D721Med (cell line): Measurements from ENCODE around the gene GSG1L.

Source experiments
- DNase-seq: peaks from one replicate; pipeline ENCODE4 v3.0.0; 2011; ENCODE audit warnings: low spot score; ENCODE audit not compliant: insufficient read length
- FAIRE-seq: peaks from 2 replicates; lab custom pipeline; 2011; peaks lifted over from hg19 to GRCh38; lab: Jason Lieb, UNC
- TF ChIP-seq, protein P1 (sequence below): IDR thresholded peaks from 2 replicates; pipeline ENCODE4 v1.5.1; 2012; ENCODE audit warnings: mild to moderate bottlenecking, control low read depth; ENCODE audit not compliant: insufficient read depth; ENCODE audit errors: missing control alignments

Gene GSG1L

DNA sequence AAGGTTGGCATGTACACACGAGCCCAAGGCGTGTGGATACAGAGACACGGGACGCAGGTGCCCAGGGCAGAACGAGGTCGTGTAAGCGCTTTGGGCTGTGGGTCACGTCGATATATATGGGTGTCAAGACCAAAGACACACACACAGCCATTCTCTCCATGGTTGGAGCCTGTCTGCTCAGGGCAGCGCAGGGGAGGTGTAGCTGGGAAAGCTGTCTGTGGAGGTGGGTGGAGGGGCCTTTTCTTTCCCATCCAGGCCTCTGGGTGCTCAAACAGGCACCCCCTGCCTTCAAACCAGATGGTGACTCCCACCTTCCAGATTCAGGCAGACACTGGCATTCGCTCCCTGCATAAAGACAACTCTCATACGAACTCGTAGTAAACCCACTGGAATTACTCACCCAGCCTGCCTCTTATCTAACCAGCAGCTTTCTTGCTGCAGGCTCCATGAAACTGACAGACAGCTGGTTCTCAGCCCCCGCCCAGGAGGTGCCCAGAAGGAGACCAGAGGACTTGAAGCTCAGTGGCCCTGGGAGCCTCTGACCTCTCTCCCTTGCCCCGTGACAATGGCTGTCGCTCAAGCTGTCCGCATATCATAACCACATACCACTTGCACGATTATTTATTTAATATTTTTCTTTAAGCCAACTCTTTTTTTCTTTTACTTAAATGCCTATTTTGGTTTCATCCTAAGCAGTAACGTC is 276.4 kb downstream of the GSG1L start:
- FAIRE-seq, result no peak
- no peak for DNase-seq
- TF ChIP-seq, protein P1, sequence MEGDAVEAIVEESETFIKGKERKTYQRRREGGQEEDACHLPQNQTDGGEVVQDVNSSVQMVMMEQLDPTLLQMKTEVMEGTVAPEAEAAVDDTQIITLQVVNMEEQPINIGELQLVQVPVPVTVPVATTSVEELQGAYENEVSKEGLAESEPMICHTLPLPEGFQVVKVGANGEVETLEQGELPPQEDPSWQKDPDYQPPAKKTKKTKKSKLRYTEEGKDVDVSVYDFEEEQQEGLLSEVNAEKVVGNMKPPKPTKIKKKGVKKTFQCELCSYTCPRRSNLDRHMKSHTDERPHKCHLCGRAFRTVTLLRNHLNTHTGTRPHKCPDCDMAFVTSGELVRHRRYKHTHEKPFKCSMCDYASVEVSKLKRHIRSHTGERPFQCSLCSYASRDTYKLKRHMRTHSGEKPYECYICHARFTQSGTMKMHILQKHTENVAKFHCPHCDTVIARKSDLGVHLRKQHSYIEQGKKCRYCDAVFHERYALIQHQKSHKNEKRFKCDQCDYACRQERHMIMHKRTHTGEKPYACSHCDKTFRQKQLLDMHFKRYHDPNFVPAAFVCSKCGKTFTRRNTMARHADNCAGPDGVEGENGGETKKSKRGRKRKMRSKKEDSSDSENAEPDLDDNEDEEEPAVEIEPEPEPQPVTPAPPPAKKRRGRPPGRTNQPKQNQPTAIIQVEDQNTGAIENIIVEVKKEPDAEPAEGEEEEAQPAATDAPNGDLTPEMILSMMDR, result no peak

DNA sequence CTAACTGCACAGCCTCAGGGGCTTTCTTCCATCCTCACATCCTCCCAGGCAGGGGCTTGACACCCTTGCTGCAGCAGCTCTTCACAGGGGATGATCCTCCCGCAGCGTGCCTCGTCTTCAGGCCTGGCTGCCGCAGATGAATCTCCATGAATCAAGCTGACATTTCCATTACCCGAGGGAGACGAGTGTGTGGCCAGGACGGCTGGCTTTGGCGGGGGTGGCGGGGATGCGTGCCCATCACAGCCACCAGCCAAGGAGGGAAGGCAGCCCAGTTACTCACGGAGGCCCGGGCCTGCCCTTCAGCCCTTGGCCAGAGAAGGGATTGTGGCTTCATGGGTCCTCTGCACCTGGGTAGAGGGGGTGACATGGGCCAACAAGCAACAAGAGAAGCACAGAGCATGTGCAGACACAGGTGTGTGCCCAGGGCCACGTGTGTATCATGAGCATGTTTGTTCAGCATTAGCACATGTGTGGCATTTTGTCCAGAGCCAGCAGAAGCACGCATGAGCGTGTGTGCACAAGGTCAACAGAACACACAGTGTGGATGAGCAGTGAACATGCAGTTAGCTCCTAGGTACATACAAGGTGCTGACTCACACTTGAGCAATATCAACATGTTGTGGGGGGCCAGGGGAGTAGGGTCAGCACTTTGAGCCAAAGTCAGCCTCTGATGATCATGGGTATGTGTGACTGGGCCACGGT is 277.1 kb downstream of the GSG1L start:
- FAIRE-seq, result no peak

DNA sequence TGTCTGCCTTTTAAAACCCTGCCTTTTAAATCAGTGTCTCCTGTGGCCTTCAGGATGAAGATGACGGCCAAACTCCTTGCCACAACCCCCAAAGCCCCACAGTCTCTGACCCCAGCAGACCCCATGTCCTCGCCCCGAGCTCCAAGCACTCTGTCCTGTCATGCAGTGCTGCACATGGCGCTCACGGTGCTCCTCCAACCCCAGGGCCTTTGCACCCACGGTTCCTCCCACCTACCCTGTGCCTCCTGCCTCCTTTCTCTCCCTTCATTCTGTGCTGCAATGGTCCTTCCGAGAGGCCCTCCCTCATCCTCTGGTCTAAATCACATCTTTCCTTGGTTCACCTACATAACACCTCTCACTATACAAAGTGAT is 278.2 kb downstream of the GSG1L start:
- TF ChIP-seq, protein P1, result no peak
- FAIRE-seq (no peak), DNase-seq (no peak)

More for the DNA sequence above, 277.1 kb downstream of the GSG1L start:
- DNase-seq, result no peak
- TF ChIP-seq, protein P1, result no peak

DNA sequence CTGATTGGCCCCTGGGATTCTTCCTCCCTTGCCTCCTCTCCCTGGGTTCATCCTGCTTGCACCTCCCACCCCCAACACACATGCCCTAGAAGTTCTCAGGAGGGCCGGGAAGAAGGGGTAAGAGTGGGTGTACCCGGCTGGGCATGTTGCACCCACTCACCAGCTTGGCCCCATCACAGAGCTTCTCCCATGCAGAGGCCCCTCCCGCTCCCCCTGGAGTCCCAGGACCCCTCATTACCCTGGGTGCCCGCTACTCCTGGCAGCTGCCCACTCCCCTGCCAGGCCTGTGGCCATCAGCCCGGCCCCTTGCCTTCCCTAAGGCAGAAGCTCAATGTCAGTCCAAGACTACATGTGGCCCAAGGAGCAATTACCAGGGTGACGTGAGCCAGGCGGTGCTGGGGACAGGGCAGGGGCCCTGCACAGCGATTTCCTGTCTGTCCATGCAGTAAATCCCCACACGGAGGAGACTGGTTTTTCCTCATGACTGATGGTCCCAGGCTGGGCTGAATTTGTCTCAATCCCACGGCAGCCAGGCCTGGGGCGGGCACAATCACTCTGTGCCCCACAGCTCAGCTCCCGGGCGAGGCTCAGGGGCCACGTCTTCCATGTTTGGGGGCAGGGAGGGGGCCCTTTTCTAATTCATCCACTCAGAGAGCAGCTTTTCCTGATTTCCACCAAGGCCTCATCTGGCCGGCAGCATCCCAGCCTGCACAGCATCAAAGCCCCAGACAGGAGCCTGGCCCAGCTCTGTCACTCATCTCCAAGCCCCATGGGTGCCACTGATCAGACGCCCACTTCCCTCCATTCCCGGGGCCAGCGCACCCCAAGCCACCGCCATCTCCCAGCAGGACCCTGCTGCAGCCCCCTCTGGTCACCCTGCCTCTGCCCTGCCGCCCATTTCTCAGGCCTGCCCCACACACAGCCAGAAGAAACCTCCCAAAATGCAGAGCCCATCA is 278.9 kb downstream of the GSG1L start:
- no peak for DNase-seq
- FAIRE-seq, result no peak
- TF ChIP-seq, protein P1, result no peak

DNA sequence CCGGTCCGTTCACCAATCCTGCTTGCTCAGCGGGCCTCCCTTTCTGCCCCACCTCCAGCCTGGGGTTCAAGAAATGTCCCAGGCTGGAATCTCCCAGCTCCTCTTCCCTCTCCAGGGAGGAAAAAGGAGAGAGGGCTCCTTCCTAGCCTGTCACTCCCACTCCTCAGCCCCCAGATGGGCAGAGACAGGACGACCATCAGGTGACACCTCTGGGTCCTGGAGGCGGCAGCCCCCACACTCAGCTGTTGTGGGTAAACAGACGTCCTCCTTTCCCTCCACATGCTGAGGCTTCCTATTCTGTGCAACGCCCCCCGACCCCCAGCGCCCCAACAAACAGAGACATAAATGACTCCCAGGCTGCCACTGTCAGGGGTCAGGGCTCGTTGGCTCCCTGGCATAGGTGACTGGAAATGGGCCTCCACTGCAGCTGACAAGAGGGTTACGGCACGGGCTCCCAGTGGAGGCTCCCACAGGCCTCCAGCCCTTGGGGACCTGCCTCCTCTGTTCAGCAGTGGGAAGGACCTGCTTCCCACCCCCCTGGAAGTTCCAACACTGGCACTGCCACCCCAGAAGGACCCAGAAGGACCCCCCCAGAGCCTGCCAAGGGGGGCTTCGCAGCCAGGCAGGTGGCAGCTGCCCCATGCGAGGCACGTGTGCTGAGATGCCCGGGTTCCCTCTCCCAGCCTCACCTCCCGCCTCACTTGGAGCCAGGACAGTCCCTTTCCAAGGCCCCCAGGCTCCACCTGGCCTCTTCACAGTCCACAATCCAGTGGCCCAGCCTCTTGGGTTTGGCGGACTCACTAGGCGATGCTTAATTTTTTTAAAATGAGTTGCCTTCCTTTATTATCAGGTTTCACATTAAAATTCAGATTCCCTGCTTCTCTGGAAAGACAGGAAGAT is 281.3 kb downstream of the GSG1L start:
- TF ChIP-seq, protein P1, result no peak
- no peak for FAIRE-seq
- DNase-seq, result no peak

DNA sequence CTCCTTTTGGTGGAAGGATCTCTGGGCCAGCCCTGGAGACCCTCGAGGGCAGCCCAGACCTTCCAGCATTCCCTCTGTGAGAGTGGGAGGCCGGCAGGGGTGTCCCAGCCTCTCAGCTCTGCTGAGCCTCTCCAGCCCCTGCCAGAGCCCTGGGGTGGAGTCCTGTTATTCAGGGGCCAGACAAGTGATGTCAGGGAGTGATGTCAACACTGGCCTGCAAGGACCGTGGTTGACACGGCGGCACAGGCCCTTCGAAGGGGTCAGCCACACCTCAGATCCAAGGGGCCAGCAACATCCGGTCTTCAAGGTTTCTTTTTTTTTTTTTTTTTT is 282.4 kb downstream of the GSG1L start:
- no peak for DNase-seq
- FAIRE-seq, result no peak
- TF ChIP-seq, protein P1, result no peak
